SK-N-SH (cell line): ENCODE results near the gene CHMP1B.
A peak's percentile ranks its signal among the peaks of the same experiment; 100 is the strongest.

Experiments used
- EP300 ChIP-seq, 2 experiments: IDR thresholded peaks; 2 replicates each; pipeline versions ENCODE4 v1.4.0 to v1.6.1; 2012; ENCODE audit warnings: borderline replicate concordance in 1 of 2, low read depth in 1 of 2, low read length in 1 of 2
- FOXM1 ChIP-seq: IDR thresholded peaks from 2 replicates; pipeline ENCODE4 v1.4.0; 2012; ENCODE audit warnings: low read depth, mild to moderate bottlenecking
- JUND ChIP-seq: IDR thresholded peaks from 2 replicates; pipeline ENCODE4 v1.4.0; 2012
- MEF2A ChIP-seq: IDR thresholded peaks from 2 replicates; pipeline ENCODE4 v1.4.0; 2012; ENCODE audit warnings: low read depth, borderline replicate concordance
- NFIC ChIP-seq: IDR thresholded peaks from 2 replicates; pipeline ENCODE4 v1.4.0; 2012; ENCODE audit warnings: borderline replicate concordance
- SIN3A ChIP-seq: IDR thresholded peaks from 2 replicates; pipeline ENCODE4 v1.6.1; 2012; ENCODE audit warnings: low read depth, mild to moderate bottlenecking, low read length, moderate library complexity, borderline replicate concordance
- TCF12 ChIP-seq: IDR thresholded peaks from 2 replicates; pipeline ENCODE4 v1.4.0; 2012
- TF ChIP-seq, protein P1 (sequence below): fragments of 200-600 bp; sonication (generic); IDR thresholded peaks from 2 replicates; pipeline ENCODE4 v1.6.1; 2017; ENCODE audit warnings: antibody characterized with exemption, mild to moderate bottlenecking, moderate library complexity
- TF ChIP-seq, protein P2 (sequence below): fragments of 150-350 bp; IDR thresholded peaks from 2 replicates; pipeline ENCODE4 v1.6.1; 2017; ENCODE audit warnings: antibody characterized with exemption, low read length, low read depth, borderline replicate concordance
- TF ChIP-seq, protein P3 (sequence below): IDR thresholded peaks from 2 replicates; pipeline ENCODE4 v1.6.1; 2012; ENCODE audit warnings: mild to moderate bottlenecking, low read depth, low read length, moderate library complexity

DNA sequence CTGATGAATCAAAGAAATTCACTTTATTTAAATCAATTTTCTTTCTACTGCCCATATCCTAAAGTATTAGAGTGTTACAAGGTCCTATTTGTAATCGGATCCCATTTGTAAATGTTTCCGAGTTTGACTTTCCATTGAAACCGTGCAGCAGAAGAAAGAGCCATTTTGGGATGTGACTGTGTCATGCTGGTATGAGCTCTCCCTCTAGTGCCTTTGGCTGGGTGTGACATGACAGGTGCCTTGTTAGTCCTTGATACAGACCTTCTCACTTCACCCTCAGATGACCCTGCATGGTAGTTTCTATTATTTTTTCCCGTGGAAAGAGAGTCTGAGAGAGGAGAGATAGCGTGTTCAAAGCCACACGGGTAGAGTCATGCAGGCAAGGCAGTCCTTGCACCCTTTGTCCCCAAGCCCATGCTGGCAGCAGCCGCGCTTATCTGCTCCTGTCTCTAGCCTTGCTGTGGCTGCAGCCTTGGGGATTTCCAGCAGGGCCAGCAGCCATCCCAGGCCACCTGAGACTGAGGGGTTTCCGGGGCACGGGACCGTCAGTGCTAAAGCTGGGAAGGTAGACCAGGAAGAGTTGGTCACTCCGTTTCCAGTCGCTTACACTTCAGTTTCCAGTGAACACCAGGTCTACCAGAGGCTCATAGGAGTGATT, 21.4 kb downstream of the CHMP1B start:
- TF ChIP-seq NFIC (no peak), TCF12 (no peak), MEF2A (no peak), SIN3A (no peak), FOXM1 (no peak), EP300 (IDR thresholded peaks at IDR 0.05; ENCODE audit: borderline replicate concordance in 1 of 2, low read depth in 1 of 2, low read length in 1 of 2) (no peak), JUND (no peak)
- TF ChIP-seq, protein P1, sequence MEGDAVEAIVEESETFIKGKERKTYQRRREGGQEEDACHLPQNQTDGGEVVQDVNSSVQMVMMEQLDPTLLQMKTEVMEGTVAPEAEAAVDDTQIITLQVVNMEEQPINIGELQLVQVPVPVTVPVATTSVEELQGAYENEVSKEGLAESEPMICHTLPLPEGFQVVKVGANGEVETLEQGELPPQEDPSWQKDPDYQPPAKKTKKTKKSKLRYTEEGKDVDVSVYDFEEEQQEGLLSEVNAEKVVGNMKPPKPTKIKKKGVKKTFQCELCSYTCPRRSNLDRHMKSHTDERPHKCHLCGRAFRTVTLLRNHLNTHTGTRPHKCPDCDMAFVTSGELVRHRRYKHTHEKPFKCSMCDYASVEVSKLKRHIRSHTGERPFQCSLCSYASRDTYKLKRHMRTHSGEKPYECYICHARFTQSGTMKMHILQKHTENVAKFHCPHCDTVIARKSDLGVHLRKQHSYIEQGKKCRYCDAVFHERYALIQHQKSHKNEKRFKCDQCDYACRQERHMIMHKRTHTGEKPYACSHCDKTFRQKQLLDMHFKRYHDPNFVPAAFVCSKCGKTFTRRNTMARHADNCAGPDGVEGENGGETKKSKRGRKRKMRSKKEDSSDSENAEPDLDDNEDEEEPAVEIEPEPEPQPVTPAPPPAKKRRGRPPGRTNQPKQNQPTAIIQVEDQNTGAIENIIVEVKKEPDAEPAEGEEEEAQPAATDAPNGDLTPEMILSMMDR = peak; percentile 53
- TF ChIP-seq, protein P2, sequence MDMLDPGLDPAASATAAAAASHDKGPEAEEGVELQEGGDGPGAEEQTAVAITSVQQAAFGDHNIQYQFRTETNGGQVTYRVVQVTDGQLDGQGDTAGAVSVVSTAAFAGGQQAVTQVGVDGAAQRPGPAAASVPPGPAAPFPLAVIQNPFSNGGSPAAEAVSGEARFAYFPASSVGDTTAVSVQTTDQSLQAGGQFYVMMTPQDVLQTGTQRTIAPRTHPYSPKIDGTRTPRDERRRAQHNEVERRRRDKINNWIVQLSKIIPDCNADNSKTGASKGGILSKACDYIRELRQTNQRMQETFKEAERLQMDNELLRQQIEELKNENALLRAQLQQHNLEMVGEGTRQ = no peak
- TF ChIP-seq, protein P3, sequence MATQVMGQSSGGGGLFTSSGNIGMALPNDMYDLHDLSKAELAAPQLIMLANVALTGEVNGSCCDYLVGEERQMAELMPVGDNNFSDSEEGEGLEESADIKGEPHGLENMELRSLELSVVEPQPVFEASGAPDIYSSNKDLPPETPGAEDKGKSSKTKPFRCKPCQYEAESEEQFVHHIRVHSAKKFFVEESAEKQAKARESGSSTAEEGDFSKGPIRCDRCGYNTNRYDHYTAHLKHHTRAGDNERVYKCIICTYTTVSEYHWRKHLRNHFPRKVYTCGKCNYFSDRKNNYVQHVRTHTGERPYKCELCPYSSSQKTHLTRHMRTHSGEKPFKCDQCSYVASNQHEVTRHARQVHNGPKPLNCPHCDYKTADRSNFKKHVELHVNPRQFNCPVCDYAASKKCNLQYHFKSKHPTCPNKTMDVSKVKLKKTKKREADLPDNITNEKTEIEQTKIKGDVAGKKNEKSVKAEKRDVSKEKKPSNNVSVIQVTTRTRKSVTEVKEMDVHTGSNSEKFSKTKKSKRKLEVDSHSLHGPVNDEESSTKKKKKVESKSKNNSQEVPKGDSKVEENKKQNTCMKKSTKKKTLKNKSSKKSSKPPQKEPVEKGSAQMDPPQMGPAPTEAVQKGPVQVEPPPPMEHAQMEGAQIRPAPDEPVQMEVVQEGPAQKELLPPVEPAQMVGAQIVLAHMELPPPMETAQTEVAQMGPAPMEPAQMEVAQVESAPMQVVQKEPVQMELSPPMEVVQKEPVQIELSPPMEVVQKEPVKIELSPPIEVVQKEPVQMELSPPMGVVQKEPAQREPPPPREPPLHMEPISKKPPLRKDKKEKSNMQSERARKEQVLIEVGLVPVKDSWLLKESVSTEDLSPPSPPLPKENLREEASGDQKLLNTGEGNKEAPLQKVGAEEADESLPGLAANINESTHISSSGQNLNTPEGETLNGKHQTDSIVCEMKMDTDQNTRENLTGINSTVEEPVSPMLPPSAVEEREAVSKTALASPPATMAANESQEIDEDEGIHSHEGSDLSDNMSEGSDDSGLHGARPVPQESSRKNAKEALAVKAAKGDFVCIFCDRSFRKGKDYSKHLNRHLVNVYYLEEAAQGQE = no peak
